ENCODE results near the gene KLHL10.

GRCh38 chr17:41848788-41849187 lies 11.2 kb downstream of the KLHL10 start:
- no peak for TF ChIP-seq POLR2A (IDR thresholded peaks at IDR 0.05; ENCODE audit: low read length)
- no peak for TF ChIP-seq CBX2 (IDR thresholded peaks at IDR 0.05; ENCODE audit: borderline replicate concordance, low read depth)
- no peak for TF ChIP-seq BHLHE40 (IDR thresholded peaks at IDR 0.05; ENCODE audit: low read depth, low read length)
- TF ChIP-seq JUNB (IDR thresholded peaks at IDR 0.05), result no peak

Measured in A549 (cell line).